ENCODE data around the gene DHPS.

Gene DHPS

DNA sequence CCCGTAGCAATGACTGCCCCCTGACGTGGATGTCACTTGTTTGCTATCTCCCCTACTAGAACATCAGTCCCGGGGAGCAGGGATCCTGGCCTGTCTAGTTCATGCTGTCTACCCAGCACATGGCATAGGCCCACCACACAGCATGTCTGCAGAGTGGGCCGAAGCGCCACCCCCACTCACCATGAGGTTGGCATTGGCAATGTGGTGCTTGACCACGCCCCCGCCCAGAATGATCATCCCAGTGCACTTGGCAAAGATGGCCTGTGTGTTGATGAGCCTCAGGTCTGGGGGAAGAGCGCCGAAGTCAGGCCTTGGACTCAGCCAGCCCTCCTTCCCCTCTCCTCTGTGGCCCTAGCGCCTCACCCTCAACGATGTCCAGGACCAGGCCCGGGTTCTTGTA lies 4.8 kb downstream of the DHPS start:
- TF ChIP-seq, protein P1, sequence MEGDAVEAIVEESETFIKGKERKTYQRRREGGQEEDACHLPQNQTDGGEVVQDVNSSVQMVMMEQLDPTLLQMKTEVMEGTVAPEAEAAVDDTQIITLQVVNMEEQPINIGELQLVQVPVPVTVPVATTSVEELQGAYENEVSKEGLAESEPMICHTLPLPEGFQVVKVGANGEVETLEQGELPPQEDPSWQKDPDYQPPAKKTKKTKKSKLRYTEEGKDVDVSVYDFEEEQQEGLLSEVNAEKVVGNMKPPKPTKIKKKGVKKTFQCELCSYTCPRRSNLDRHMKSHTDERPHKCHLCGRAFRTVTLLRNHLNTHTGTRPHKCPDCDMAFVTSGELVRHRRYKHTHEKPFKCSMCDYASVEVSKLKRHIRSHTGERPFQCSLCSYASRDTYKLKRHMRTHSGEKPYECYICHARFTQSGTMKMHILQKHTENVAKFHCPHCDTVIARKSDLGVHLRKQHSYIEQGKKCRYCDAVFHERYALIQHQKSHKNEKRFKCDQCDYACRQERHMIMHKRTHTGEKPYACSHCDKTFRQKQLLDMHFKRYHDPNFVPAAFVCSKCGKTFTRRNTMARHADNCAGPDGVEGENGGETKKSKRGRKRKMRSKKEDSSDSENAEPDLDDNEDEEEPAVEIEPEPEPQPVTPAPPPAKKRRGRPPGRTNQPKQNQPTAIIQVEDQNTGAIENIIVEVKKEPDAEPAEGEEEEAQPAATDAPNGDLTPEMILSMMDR (IDR thresholded peaks at IDR 0.05; ENCODE audit: insufficient read depth, low read length, missing control alignments), result no peak
- ChIA-PET CTCF (interaction anchor here (0.6 to 12.2 kb wide), 20 partner anchors 8 to 172 kb away, joined by 3 to 224 read pairs (median 5); partner anchors contain the start of genes FBXW9, MAN2B1, WDR83 and ZNF564), POLR2A (no interaction called here)
- no peak overlapping the region for H3K4me3 ChIP-seq (ENCODE audit: low read depth, low read length)
- no peak for DNase-seq (ENCODE audit: low read depth, low spot score)

DNA sequence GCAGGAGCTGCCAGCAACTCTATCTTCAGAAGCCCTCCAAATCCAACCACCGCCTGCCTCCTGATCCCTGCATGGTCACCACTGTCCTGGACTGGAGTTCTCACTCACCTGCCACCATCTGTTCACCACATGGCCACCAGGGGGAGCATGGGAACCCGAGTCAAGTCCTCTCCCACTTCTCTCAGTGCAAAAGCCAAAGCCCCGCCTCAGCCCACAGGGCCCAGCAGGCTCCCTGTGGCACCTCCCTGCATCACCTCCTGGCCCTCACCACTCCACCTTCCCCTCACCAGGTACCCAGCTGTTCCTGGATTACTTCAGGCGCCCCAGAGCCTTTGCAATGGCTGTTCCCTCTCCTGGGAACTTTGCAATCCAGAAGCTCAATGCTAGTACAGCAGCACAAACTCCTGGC lies 5.3 kb downstream of the DHPS start:
- CTCF ChIA-PET, result interaction anchor here (0.6 to 12.2 kb wide), 24 partner anchors 9 to 172 kb away, joined by 3 to 224 read pairs (median 4); partner anchors contain the start of genes FBXW9, MAN2B1, RNASEH2A and WDR83
- no peak overlapping the region for H3K4me3 ChIP-seq (ENCODE audit: low read depth, low read length)
- POLR2A ChIA-PET, result no interaction called here
- TF ChIP-seq, protein P1 (IDR thresholded peaks at IDR 0.05; ENCODE audit: insufficient read depth, low read length, missing control alignments), result peak; percentile 90
- DNase-seq (ENCODE audit: low read depth, low spot score), result no peak

DNA sequence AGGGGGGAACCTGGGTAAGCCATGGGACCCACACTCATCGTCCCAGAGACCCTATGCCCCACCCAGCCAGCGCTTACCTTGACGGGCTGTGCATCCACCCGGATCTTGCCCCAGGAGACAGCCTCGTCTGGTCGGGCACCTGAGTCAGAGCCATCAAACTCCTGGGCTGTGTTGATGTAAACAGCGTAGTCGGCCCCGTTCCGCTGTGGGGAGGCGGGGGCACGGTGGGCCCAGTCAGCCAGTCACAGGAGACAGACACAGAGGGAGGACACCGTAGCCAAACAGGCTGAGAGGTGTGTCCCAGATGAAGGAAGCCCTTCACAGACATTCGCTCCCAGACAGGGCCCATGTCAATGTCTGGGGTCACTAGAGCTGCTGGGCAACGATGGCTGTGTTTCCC lies 5.7 kb downstream of the DHPS start:
- H3K4me3 ChIP-seq (ENCODE audit: low read depth, low read length), result no peak overlapping the region
- POLR2A ChIA-PET, result no interaction called here
- no peak for DNase-seq (ENCODE audit: low read depth, low spot score)
- TF ChIP-seq, protein P1 (IDR thresholded peaks at IDR 0.05; ENCODE audit: insufficient read depth, low read length, missing control alignments), result no peak
- CTCF ChIA-PET, result interaction anchor here (0.6 to 12.2 kb wide), 15 partner anchors 9 to 173 kb away, joined by 3 to 224 read pairs (median 5); partner anchors contain the start of genes FBXW9, MAN2B1, RNASEH2A and WDR83

DNA sequence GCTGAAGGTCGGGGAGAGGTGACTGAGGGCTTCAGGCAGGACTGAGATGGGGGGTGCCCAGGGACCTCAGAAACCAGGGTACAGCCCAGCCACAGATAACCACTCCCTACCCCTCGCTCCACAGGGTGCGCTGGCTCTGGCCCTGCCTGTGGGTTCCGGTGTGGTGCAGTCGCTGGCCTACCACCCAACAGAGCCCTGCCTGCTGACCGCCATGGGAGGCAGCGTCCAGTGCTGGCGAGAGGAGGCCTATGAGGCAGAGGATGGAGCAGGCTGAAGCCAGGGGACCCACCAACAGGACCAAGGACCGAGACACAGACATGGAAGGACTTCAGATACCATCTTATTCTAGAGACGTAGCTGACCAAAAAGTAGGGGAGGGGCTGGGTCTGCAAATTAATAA lies 6.3 kb downstream of the DHPS start:
- H3K4me3 ChIP-seq (ENCODE audit: low read depth, low read length), result no peak overlapping the region
- ChIA-PET CTCF (interaction anchor here (0.9 to 12.2 kb wide), 7 partner anchors 10 to 173 kb away, joined by 3 to 224 read pairs (median 11); no protein-coding TSS in a partner anchor), POLR2A (no interaction called here)
- no peak for DNase-seq (ENCODE audit: low read depth, low spot score)
- TF ChIP-seq, protein P1 (IDR thresholded peaks at IDR 0.05; ENCODE audit: insufficient read depth, low read length, missing control alignments), result no peak

DNA sequence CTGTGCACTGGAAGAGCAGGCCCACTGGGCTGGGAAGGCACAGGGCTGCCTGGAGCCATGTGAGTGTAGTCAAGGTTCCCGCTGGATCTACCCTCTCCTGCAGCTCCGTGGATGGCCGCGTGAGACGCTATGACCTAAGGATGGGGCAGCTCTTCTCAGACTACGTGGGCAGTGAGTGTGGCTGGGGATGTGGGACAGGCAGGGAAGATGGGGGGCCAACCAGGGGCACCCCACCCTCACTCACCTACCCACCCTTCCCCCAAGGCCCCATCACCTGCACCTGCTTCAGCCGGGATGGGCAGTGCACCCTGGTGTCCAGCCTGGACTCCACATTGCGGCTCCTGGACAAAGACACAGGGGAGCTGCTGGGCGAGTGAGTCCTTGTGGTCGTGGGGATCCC lies 8.9 kb downstream of the DHPS start:
- CTCF ChIA-PET, result interaction anchor here (0.7 to 12.2 kb wide), 29 partner anchors 8 to 1015 kb away, joined by 3 to 224 read pairs (median 6); partner anchors contain the start of genes DHPS, ZNF433, ZNF490 and ZNF791
- POLR2A ChIA-PET, result no interaction called here
- DNase-seq (ENCODE audit: low read depth, low spot score), result no peak
- H3K4me3 ChIP-seq (ENCODE audit: low read depth, low read length), result no peak overlapping the region
- TF ChIP-seq, protein P1 (IDR thresholded peaks at IDR 0.05; ENCODE audit: insufficient read depth, low read length, missing control alignments), result no peak

DNA sequence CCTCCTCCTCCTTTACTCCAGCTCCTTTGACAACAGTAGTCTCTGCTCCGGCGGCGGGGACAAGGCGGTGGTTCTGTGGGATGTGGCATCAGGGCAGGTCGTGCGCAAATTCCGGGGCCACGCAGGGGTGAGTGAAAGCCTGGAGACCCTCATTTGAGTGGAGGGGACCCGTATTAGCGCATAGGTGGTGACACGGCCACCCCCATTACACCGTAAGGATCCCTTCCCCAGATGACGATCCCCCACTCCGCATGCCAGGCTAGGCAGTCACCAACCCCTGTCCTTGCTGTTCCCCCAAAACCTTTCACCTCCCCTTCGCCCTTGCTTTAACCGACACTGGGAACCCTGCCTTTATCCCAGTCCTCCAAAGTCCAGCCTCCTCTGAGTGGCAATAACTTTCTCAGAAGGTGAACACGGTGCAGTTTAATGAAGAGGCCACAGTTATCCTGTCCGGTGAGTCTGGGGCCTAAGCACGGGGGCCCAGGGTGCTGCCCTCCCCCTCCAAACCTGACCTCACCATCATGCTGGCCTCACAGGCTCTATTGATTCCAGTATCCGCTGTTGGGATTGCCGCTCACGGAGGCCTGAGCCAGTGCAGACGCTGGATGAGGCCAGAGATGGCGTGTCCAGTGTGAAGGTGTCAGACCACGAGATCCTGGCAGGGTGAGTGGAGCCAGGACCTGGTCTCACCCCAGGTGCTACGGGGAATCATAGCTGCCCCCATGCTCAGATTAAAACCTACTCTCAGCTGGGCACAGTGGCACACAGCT lies 11.3 kb downstream of the DHPS start:
- DNase-seq (ENCODE audit: low read depth, low spot score), result no peak
- POLR2A ChIA-PET, result interaction anchor here (1.2 to 1.4 kb wide), 2 partner anchors 59 to 107 kb away, joined by 3 to 4 read pairs; partner anchors contain the start of genes ZNF490 and ZNF791
- peak overlapping the region; percentile 95 for H3K4me3 ChIP-seq (ENCODE audit: low read depth, low read length)
- TF ChIP-seq, protein P1 (IDR thresholded peaks at IDR 0.05; ENCODE audit: insufficient read depth, low read length, missing control alignments), result no peak
- CTCF ChIA-PET, result interaction anchor here (1.0 to 12.2 kb wide), 8 partner anchors 8 to 579 kb away, joined by 3 to 224 read pairs (median 6); partner anchors contain the start of gene DHPS
